K562 (cell line): ENCODE data around the gene SCP2. TPM values are rescaled to one million over a fixed set of nuclear protein-coding genes. Genes with fewer than 3 reads are reported as not detected.

Source experiments
- ATAC-seq: fragments of 200-7000 bp; cut with Tn5 transposase; 3 replicates; pipeline ENCODE4 v1.9.1; 2020; ENCODE audit warnings: moderate library complexity
- BruUV-seq: library from RNA; stranded (reverse); fragments of 400-500 nt; replicated peaks from 2 replicates; lab custom pipeline; 2021; lab: Mats Ljungman, UMichigan
- CTCF ChIA-PET: fragments of 300-600 bp; formaldehyde crosslinking; extraction: SDS; loops from one replicate; lab custom pipeline; 2021; ENCODE audit warnings: low intra/inter-chr PET ratio; lab: Yijun Ruan, JAX
- POLR2A ChIA-PET: fragments of 300-600, 350-650 bp; sonication (Branson Sonifier 250); formaldehyde crosslinking; extraction: SDS; loops from one replicate; lab custom pipeline; 2021; ENCODE audit warnings: antibody characterized with exemption, inconsistent platforms; lab: Yijun Ruan, JAX
- DNase-seq, 4 experiments: peaks; one replicate each; pipeline versions ENCODE4 v3.0.0 to v3.0.0-alpha.2; 2011 to 2018; ENCODE audit warnings: low spot score in 3 of 4, mixed read lengths in 3 of 4; ENCODE audit errors: extremely low read depth in 1 of 4
- FAIRE-seq: peaks from 2 replicates; lab custom pipeline; 2011; peaks lifted over from hg19 to GRCh38; lab: Jason Lieb, UNC
- H2AFZ ChIP-seq: 2 replicates; pipeline ENCODE4 v1.6.0; 2011; ENCODE audit warnings: low read depth, low read length, control low read depth, inconsistent platforms
- H3K27ac ChIP-seq: fragments of 200-600 bp; 3 replicates; pipeline ENCODE4 v1.8.0; 2011; ENCODE audit warnings: low read depth, mild to moderate bottlenecking, control low read depth, inconsistent platforms, low read length, moderate library complexity, mixed read lengths; ENCODE audit errors: extremely low read depth
- H3K27me3 ChIP-seq, 2 experiments: fragments of 300-600 bp in 1 of 2; 2 replicates in 1 of 2; 3 replicates in 1 of 2; pipeline versions ENCODE4 v1.6.0 to v1.8.0; 2011; ENCODE audit warnings: inconsistent platforms in 2 of 2, low read length in 2 of 2, mild to moderate bottlenecking in 1 of 2, mixed read lengths in 1 of 2, moderate library complexity in 1 of 2; ENCODE audit not compliant: control insufficient read depth in 2 of 2, insufficient read depth in 2 of 2
- H3K36me3 ChIP-seq: fragments of 300-600 bp; 3 replicates; pipeline ENCODE4 v1.8.0; 2011; ENCODE audit warnings: mild to moderate bottlenecking, low read length, inconsistent platforms; ENCODE audit not compliant: control insufficient read depth, insufficient read depth
- H3K4me1 ChIP-seq, 2 experiments: fragments of 200-600 bp in 1 of 2; replicated peaks in 1 of 2; 2 replicates in 1 of 2; 3 replicates in 1 of 2; pipeline versions ENCODE4 v1.5.1 to v1.8.0; 2011; ENCODE audit warnings: inconsistent platforms in 2 of 2, low read length in 2 of 2, mild to moderate bottlenecking in 1 of 2, mixed read lengths in 1 of 2, moderate library complexity in 1 of 2; ENCODE audit not compliant: control insufficient read depth in 2 of 2, insufficient read depth in 2 of 2
- H3K4me2 ChIP-seq: 2 replicates; pipeline ENCODE4 v1.6.1; 2011; ENCODE audit warnings: low read length, control low read depth, inconsistent platforms, mixed read lengths; ENCODE audit not compliant: insufficient read depth
- H3K4me3 ChIP-seq: fragments of 200-600 bp; sonication (generic), shearing (Covaris generic); 2 replicates; pipeline ENCODE4 v1.5.1; 2016; ENCODE audit warnings: control low read depth, inconsistent platforms
- H3K79me2 ChIP-seq: fragments of 200-600 bp; 3 replicates; pipeline ENCODE4 v1.8.0; 2011; ENCODE audit warnings: low read length, inconsistent platforms; ENCODE audit not compliant: control insufficient read depth, insufficient read depth
- H3K9ac ChIP-seq, 2 experiments: 2 replicates each; pipeline versions ENCODE4 v1.6.0 to v1.6.1; 2011; ENCODE audit warnings: low read depth in 2 of 2, low read length in 2 of 2, control low read depth in 1 of 2, inconsistent platforms in 1 of 2, mild to moderate bottlenecking in 1 of 2, mixed read lengths in 1 of 2; ENCODE audit not compliant: insufficient read depth in 1 of 2
- H3K9me1 ChIP-seq: one replicate; pipeline ENCODE4 v1.6.0; 2011; ENCODE audit warnings: inconsistent platforms, mild to moderate bottlenecking, low read length, moderate library complexity; ENCODE audit not compliant: control insufficient read depth, insufficient read depth
- H3K9me3 ChIP-seq: replicated peaks from 2 replicates; pipeline ENCODE4 v1.5.1; 2011; ENCODE audit warnings: low read depth, low read length, inconsistent platforms; ENCODE audit not compliant: control insufficient read depth, insufficient read depth
- H4K20me1 ChIP-seq: replicated peaks from 2 replicates; pipeline ENCODE4 v1.6.1; 2011; ENCODE audit warnings: low read length, inconsistent platforms, mixed read lengths; ENCODE audit not compliant: control insufficient read depth, insufficient read depth
- BRF2 ChIP-seq: IDR thresholded peaks from 3 replicates; pipeline ENCODE4 v1.6.1; 2011; ENCODE audit warnings: borderline replicate concordance, mild to moderate bottlenecking; ENCODE audit not compliant: insufficient read length, insufficient read depth
- CEBPB ChIP-seq: fragments of 450-650 bp; IDR thresholded peaks from 2 replicates; pipeline ENCODE4 v1.6.1; 2016; ENCODE audit warnings: missing genetic modification characterization, missing compliant biosample characterization
- EP400 ChIP-seq: fragments of 450-650 bp; IDR thresholded peaks from 2 replicates; pipeline ENCODE4 v1.6.1; 2017; ENCODE audit warnings: antibody characterized with exemption, mild to moderate bottlenecking, moderate library complexity
- ETV1 ChIP-seq: fragments of 450-650 bp; conservative IDR thresholded peaks from 2 replicates; pipeline ENCODE4 v1.6.1; 2016; ENCODE audit warnings: missing genetic modification characterization, control low read depth, low read depth, missing compliant biosample characterization
- ETV5 ChIP-seq: sonication (generic); formaldehyde crosslinking; IDR thresholded peaks from 2 replicates; pipeline ENCODE4 v1.4.0; 2020; ENCODE audit warnings: low read depth, mild to moderate bottlenecking, missing genetic modification reagents
- FOXA1 ChIP-seq: fragments of 450-650 bp; IDR thresholded peaks from 2 replicates; pipeline ENCODE4 v1.6.1; 2016; ENCODE audit warnings: mild to moderate bottlenecking, borderline replicate concordance
- HCFC1 ChIP-seq: IDR thresholded peaks from 2 replicates; pipeline ENCODE4 v1.6.1; 2012; ENCODE audit warnings: low read depth, low read length, improper control_type of control experiment
- HDAC1 ChIP-seq, 2 experiments: fragments of 450-650 bp; IDR thresholded peaks; 2 replicates each; pipeline ENCODE4 v1.6.1; 2016 to 2017; ENCODE audit warnings: inconsistent platforms in 1 of 2, mild to moderate bottlenecking in 1 of 2, moderate library complexity in 1 of 2
- MAX ChIP-seq: sonication (generic); formaldehyde crosslinking; IDR thresholded peaks from 2 replicates; pipeline ENCODE4 v1.9.0; 2022; ENCODE audit warnings: mild to moderate bottlenecking, missing genetic modification reagents
- MITF ChIP-seq: IDR thresholded peaks from 2 replicates; pipeline ENCODE4 v1.6.1; 2014; ENCODE audit warnings: antibody characterized with exemption
- PCBP1 ChIP-seq: fragments of 200-400 bp; formaldehyde crosslinking; IDR thresholded peaks from 2 replicates; pipeline ENCODE4 v1.6.1; 2018; ENCODE audit warnings: mild to moderate bottlenecking, low read depth, low read length; ENCODE audit not compliant: poor library complexity, severe bottlenecking
- TBL1XR1 ChIP-seq, 2 experiments: IDR thresholded peaks; 2 replicates each; pipeline ENCODE4 v1.6.1; 2012; ENCODE audit warnings: improper control_type of control experiment in 2 of 2, low read length in 2 of 2, mild to moderate bottlenecking in 1 of 2
- TSC22D4 ChIP-seq: fragments of 450-650 bp; IDR thresholded peaks from 2 replicates; pipeline ENCODE4 v1.6.1; 2016; ENCODE audit warnings: missing genetic modification characterization, missing biosample characterization, control low read depth
- ZNF140 ChIP-seq: fragments of 250-450 bp; sonication (Bioruptor Pico); IDR thresholded peaks from 2 replicates; pipeline ENCODE4 v1.8.0; 2021; ENCODE audit warnings: moderate library complexity, mild to moderate bottlenecking, inconsistent platforms
- ZNF282 ChIP-seq: sonication (generic); formaldehyde crosslinking; IDR thresholded peaks from 2 replicates; pipeline ENCODE4 v1.8.1; 2023; ENCODE audit warnings: missing genetic modification reagents
- WGBS: fragments of 100-300 bp; shearing (Covaris generic); methylation state at CpG from one replicate; pipeline ENCODE4 v1.1.6; 2016; ENCODE audit warnings: low coverage, mixed read lengths; ENCODE audit not compliant: insufficient coverage; ENCODE audit errors: missing lambda C conversion rate; 5-methylcytosine and 5-hydroxymethylcytosine counted together
- in situ Hi-C: fragments of 300-500 bp; cut with MboI; formaldehyde crosslinking; loops from 4 replicates; pipeline ENCODE4 v1.15.0; 2018; ENCODE audit warnings: inconsistent platforms, mixed read lengths
- intact Hi-C: fragments of 100-400 bp; cut with micrococcal nuclease; formaldehyde crosslinking; loops from 2 replicates; pipeline ENCODE4 v1.14.2; 2022
- polyA plus RNA-seq, 8 experiments: library from polyadenylated mRNA; depleted of rRNA in 4 of 8; stranded (reverse) in 5 of 8; unstranded in 3 of 8; fragments of >200 nt; fragmentation: Nextera tagmentation in 2 of 8; fragmentation: Illumina TruSeq in 1 of 8; extraction: Ambion mirVana in 2 of 8; extraction: Trizol in 1 of 8; gene quantifications; 2 replicates each; pipeline versions ENCODE4 v1.2.1 to v1.2.3, GENCODE V29; 2011 to 2014; ENCODE audit warnings: inconsistent platforms in 1 of 8, missing spikeins in 1 of 8
- total RNA-seq, 7 experiments: library from RNA; depleted of rRNA in 6 of 7; stranded (reverse); fragments of >200 nt in 6 of 7; fragmentation: Illumina TruSeq in 2 of 7; extraction: Trizol in 2 of 7; gene quantifications; 2 replicates each; pipeline versions ENCODE4 v1.2.1 to v1.2.3, GENCODE V29; 2011 to 2021; ENCODE audit warnings: low replicate concordance in 1 of 7

SCP2 gene
- total and polyA plus RNA-seq, 9 of the 15 experiments (the other 6 are each of a cell fraction or from before 2014, with no cell fraction given): 63.8 to 258 (median 106) TPM

- ATAC-seq (no peak), FAIRE-seq (no peak), DNase-seq (no peak)
- ChIA-PET CTCF (no interaction called here), POLR2A (interaction anchor here (0.5 to 1.9 kb wide), 3 partner anchors 9 to 305 kb away, joined by 3 to 13 read pairs (median 4); no protein-coding TSS in a partner anchor)
- TF ChIP-seq BRF2 (no peak), MAX (no peak), TSC22D4 (no peak)
- Histone ChIP-seq H3K4me2 (no peak overlapping the region), H3K27me3 (no peaks in the 10 kb centered on the region), H4K20me1 (no peaks in the 10 kb centered on the region), H3K4me3 (no peak overlapping the region), H3K79me2 (no peaks in the 10 kb centered on the region), H3K4me1 (peaks cover 10 to 18% of the 10 kb centered on the region in 2 experiments), H3K9ac (no peak overlapping the region), H3K9me1 (no peaks in the 10 kb centered on the region), H3K9me3 (no peaks in the 10 kb centered on the region), H3K27ac (no peak overlapping the region), H2AFZ (no peak overlapping the region), H3K36me3 (peaks cover 22% of the 10 kb centered on the region; the same call in 2 of the 3 replicates)
- intact Hi-C loops (no loop called here), in situ Hi-C loops (no loop called here)
- BruUV-seq: no TSS peak
Observed at GRCh38 chr1:53043271-53043670, 116.2 kb downstream of the SCP2 start.

- Histone ChIP-seq H3K4me3 (no peak overlapping the region), H3K4me2 (no peak overlapping the region), H3K27ac (no peak overlapping the region), H4K20me1 (no peaks in the 10 kb centered on the region), H3K9me3 (no peaks in the 10 kb centered on the region), H3K27me3 (no peaks in the 10 kb centered on the region), H3K9ac (no peak overlapping the region), H3K9me1 (no peaks in the 10 kb centered on the region), H2AFZ (no peak overlapping the region), H3K79me2 (no peaks in the 10 kb centered on the region), H3K36me3 (peaks cover 20% of the 10 kb centered on the region; the same call in 2 of the 3 replicates), H3K4me1 (peaks cover 10 to 22% of the 10 kb centered on the region in 2 experiments)
- ChIA-PET POLR2A (interaction anchor here (0.6 kb wide), 1 partner anchor 35 kb away, joined by 3 read pairs; no protein-coding TSS in a partner anchor), CTCF (no interaction called here)
- BruUV-seq: no TSS peak
- ATAC-seq: 0 out of 3 replicates have a peak, but pooled peaks have one; percentile 11
- no peak for DNase-seq
- in situ Hi-C loops (no loop called here), intact Hi-C loops (no loop called here)
- 58% methylated on average over 5 of the region's 5 CpGs for WGBS
- no peak for FAIRE-seq
- TF ChIP-seq ETV5 (CRISPR knock-in tag): no peak
- no peak for TF ChIP-seq HDAC1 (IDR thresholded peaks at IDR 0.05)
- TF ChIP-seq CEBPB (tag): no peak
- TF ChIP-seq PCBP1: no peak
- TF ChIP-seq HCFC1: no peak
- TF ChIP-seq EP400: no peak
- no peak for TF ChIP-seq FOXA1
- no peak for TF ChIP-seq ZNF140 (CRISPR knock-in tag)
- no peak for TF ChIP-seq ETV1
- no peak for TF ChIP-seq MITF
- no peak for TF ChIP-seq ZNF282 (CRISPR knock-in tag)
- TF ChIP-seq TBL1XR1 (IDR thresholded peaks at IDR 0.05; ENCODE audit: low read length in 2 of 2): no peak
Observed at GRCh38 chr1:53044926-53045325, 117.8 kb downstream of the SCP2 start.
